Activated naive CD4-positive, alpha-beta T cell treated with anti-CD3 and anti-CD28 coated beads for 36 hours (primary cell): ENCODE data around the gene UBXN11. TPM values are rescaled to one million over a fixed set of nuclear protein-coding genes. Genes with fewer than 3 reads are reported as not detected.

Source experiments
- CTCF ChIA-PET: fragments of 350-600 bp; sonication (Branson Sonifier 250); formaldehyde crosslinking; loops from one replicate; lab custom pipeline; 2021; ENCODE audit warnings: antibody characterized with exemption; lab: Charles Lee
- DNase-seq: peaks from one replicate; pipeline ENCODE4 v3.0.0-alpha.2; 2020
- H3K27ac Mint-ChIP-seq: one replicate; pipeline ENCODE4 v1.8.0; 2021; ENCODE audit warnings: mild to moderate bottlenecking, mixed read lengths
- H3K27me3 Mint-ChIP-seq: one replicate; pipeline ENCODE4 v1.8.0; 2021; ENCODE audit warnings: low read depth, mixed read lengths
- H3K36me3 Mint-ChIP-seq: one replicate; pipeline ENCODE4 v1.8.0; 2021; ENCODE audit warnings: low read depth, mixed read lengths
- H3K4me1 Mint-ChIP-seq: one replicate; pipeline ENCODE4 v1.8.0; 2021; ENCODE audit warnings: low read depth, mixed read lengths
- H3K4me3 Mint-ChIP-seq: one replicate; pipeline ENCODE4 v1.8.0; 2021; ENCODE audit warnings: mild to moderate bottlenecking, moderate library complexity, mixed read lengths
- H3K9me3 Mint-ChIP-seq: one replicate; pipeline ENCODE4 v1.8.0; 2021; ENCODE audit warnings: mixed read lengths
- intact Hi-C: fragments of 100-400 bp; cut with micrococcal nuclease; formaldehyde crosslinking; loops from one replicate; pipeline ENCODE4 v1.15.1; 2023
- total RNA-seq, 2 experiments: library from RNA; stranded (reverse); gene quantifications; one replicate each; pipeline ENCODE4 v1.2.3, GENCODE V29; 2021

The UBXN11 gene
- total RNA-seq, 2 experiments from 2014 or later = 26.4 to 26.9 TPM

GRCh38 chr1:26288311-26288941, 18.0 kb downstream of the UBXN11 start:
- intact Hi-C loops = loop anchor here (1.0 to 5.0 kb wide), 5 partner anchors 18 to 456 kb away; partner anchors contain the start of genes HMGN2 and UBXN11
- peaks cover 11% of the 10 kb centered on the region for H3K36me3 Mint-ChIP-seq
- H3K4me1 Mint-ChIP-seq = peaks cover 84% of the 10 kb centered on the region
- H3K4me3 Mint-ChIP-seq = no peak overlapping the region
- DNase-seq = peak; percentile 91
- H3K9me3 Mint-ChIP-seq = no peaks in the 10 kb centered on the region
- no peaks in the 10 kb centered on the region for H3K27me3 Mint-ChIP-seq
- peak overlapping the region; percentile 94 for H3K27ac Mint-ChIP-seq
- CTCF ChIA-PET = interaction anchor here (0.7 to 8.8 kb wide), 14 partner anchors 9 to 129 kb away, joined by 3 to 210 read pairs (median 6); partner anchors contain the start of genes CD52, CEP85, SH3BGRL3 and UBXN11

- Mint-ChIP-seq H3K36me3 (peaks cover 14% of the 10 kb centered on the region), H3K9me3 (no peaks in the 10 kb centered on the region), H3K4me3 (peak overlapping the region; percentile 32), H3K27me3 (no peaks in the 10 kb centered on the region), H3K27ac (peak overlapping the region; percentile 94), H3K4me1 (peaks cover 90% of the 10 kb centered on the region)
- CTCF ChIA-PET = interaction anchor here (0.7 to 8.8 kb wide), 9 partner anchors 10 to 129 kb away, joined by 3 to 210 read pairs (median 7); partner anchors contain the start of genes CD52, CEP85, SH3BGRL3 and UBXN11
- DNase-seq = no peak
- intact Hi-C loops = loop anchor here (1.0 to 5.0 kb wide), 7 partner anchors 9 to 456 kb away; partner anchors contain the start of genes HMGN2 and UBXN11
Observed at GRCh38 chr1:26287811-26288210, 18.6 kb downstream of the UBXN11 start.

GRCh38 chr1:26287033-26287711, 19.3 kb downstream of the UBXN11 start:
- H3K4me1 Mint-ChIP-seq = peaks cover 96% of the 10 kb centered on the region
- no peaks in the 10 kb centered on the region for H3K27me3 Mint-ChIP-seq
- H3K36me3 Mint-ChIP-seq = peaks cover 14% of the 10 kb centered on the region
- H3K27ac Mint-ChIP-seq = peak overlapping the region; percentile 94
- DNase-seq = peak; percentile 87
- intact Hi-C loops = loop anchor here (1.0 to 5.0 kb wide), 4 partner anchors 8 to 405 kb away; partner anchors contain the start of gene HMGN2
- H3K9me3 Mint-ChIP-seq = no peaks in the 10 kb centered on the region
- CTCF ChIA-PET = interaction anchor here (0.6 to 8.8 kb wide), 9 partner anchors 10 to 337 kb away, joined by 3 to 210 read pairs (median 5); partner anchors contain the start of genes CD52, CEP85, SH3BGRL3 and UBXN11
- peak overlapping the region; percentile 32 for H3K4me3 Mint-ChIP-seq

GRCh38 chr1:26286064-26286416, 20.4 kb downstream of the UBXN11 start:
- H3K9me3 Mint-ChIP-seq = no peaks in the 10 kb centered on the region
- CTCF ChIA-PET = interaction anchor here (0.6 to 8.8 kb wide), 7 partner anchors 9 to 283 kb away, joined by 3 to 210 read pairs (median 13); partner anchors contain the start of genes CD52, SH3BGRL3 and UBXN11
- H3K27me3 Mint-ChIP-seq = no peaks in the 10 kb centered on the region
- no peak overlapping the region for H3K4me3 Mint-ChIP-seq
- intact Hi-C loops = loop anchor here (5.0 kb wide), 2 partner anchors 186 to 406 kb away; partner anchors contain the start of gene HMGN2
- DNase-seq = no peak
- H3K27ac Mint-ChIP-seq = peak overlapping the region; percentile 94
- peaks cover 95% of the 10 kb centered on the region for H3K4me1 Mint-ChIP-seq
- H3K36me3 Mint-ChIP-seq = peaks cover 16% of the 10 kb centered on the region

DNA sequence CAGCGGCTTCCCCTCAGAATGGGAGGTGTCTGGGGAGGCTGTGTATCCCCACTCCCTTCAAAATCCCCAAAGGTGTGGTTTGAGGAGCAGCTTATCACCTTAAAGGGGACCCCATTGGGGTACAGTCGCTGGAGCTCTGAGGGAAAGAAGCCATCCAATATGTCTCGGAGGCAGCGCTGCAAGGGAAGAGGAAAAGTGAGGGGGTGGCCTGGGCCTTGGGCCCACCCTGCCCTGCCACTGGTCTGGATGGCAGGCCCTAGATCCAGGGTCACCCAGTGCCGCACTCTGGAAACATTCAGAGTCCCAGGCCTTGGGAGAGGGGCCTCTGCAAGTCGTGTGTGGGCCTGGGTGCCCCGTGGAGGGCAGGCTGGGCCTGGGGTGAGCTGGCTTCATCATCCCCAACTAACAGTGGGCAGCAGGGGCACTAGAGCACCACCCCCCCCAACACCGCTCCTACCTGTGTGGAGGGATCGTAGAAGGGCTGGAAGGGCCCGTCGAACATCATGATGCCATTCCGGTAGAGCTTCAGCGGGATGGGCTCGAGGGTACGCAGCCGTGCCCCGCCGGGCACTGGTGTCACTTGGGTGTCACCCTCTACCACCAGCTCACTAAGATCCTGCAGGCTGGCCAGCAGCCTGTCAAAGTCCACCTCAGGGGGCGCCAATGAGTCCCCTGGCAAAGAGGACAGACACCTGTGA, 20.9 kb downstream of the UBXN11 start:
- no peaks in the 10 kb centered on the region for H3K9me3 Mint-ChIP-seq
- intact Hi-C loops = loop anchor here (5.0 kb wide), 2 partner anchors 187 to 407 kb away; partner anchors contain the start of gene HMGN2
- H3K4me3 Mint-ChIP-seq = no peak overlapping the region
- peak overlapping the region; percentile 92 for H3K27ac Mint-ChIP-seq
- no peaks in the 10 kb centered on the region for H3K27me3 Mint-ChIP-seq
- CTCF ChIA-PET = interaction anchor here (0.5 to 8.8 kb wide), 11 partner anchors 8 to 383 kb away, joined by 3 to 210 read pairs (median 6); partner anchors contain the start of genes CD52, SH3BGRL3 and UBXN11
- peaks cover 18% of the 10 kb centered on the region for H3K36me3 Mint-ChIP-seq
- peak; percentile 65 for DNase-seq
- H3K4me1 Mint-ChIP-seq = peaks cover 93% of the 10 kb centered on the region

GRCh38 chr1:26284597-26285347, 21.7 kb downstream of the UBXN11 start:
- DNase-seq = peak; percentile 96
- Mint-ChIP-seq H3K9me3 (no peaks in the 10 kb centered on the region), H3K4me3 (peak overlapping the region; percentile 36), H3K27ac (peak overlapping the region; percentile 92), H3K36me3 (peaks cover 18% of the 10 kb centered on the region), H3K4me1 (peaks cover 88% of the 10 kb centered on the region), H3K27me3 (no peaks in the 10 kb centered on the region)
- intact Hi-C loops = loop anchor here (5.0 kb wide), 3 partner anchors 157 to 408 kb away; partner anchors contain the start of gene HMGN2
- CTCF ChIA-PET = interaction anchor here (0.5 to 8.8 kb wide), 12 partner anchors 7 to 436 kb away, joined by 3 to 210 read pairs (median 6); partner anchors contain the start of genes CD52, SH3BGRL3 and UBXN11

DNA sequence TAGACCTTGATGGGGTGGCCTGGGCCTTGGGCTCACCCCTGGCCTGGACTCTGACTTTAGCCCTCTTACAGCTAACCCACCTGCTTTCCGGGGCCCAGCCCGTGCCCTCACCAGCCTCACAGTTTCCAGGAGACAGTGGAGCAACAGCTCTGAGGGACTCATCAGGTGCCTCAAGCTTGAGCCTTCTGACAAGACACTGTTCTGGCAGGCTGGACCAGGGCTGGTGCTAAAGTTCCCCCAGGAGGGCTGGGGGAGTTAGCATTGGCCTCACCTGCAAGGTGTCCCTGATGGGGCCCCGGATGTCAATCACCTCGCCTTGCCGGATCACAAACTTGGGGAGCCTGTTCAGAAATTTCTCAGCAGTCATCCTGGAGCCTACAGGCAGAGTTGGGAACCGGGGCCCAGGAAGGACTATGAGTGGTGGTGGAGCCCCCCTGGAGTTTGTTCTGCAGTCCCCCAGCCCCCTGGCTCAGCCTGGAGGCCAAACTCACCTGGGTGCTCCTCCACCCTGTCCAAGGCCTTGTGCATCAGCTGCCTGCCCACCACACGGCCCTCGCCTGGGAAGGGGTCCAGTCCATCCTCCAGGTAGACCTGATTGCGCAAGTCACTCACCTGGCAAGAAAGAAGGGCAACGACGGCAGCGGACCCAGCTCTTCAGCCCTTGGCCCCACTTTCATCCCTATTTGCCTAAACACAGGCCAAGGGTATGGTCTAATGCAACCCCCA, 22.4 kb downstream of the UBXN11 start:
- Mint-ChIP-seq H3K36me3 (peaks cover 18% of the 10 kb centered on the region), H3K27me3 (no peaks in the 10 kb centered on the region), H3K27ac (peak overlapping the region; percentile 92), H3K4me1 (peaks cover 85% of the 10 kb centered on the region), H3K4me3 (peak overlapping the region; percentile 36), H3K9me3 (no peaks in the 10 kb centered on the region)
- CTCF ChIA-PET = interaction anchor here (0.5 to 8.8 kb wide), 11 partner anchors 7 to 436 kb away, joined by 3 to 210 read pairs (median 6); partner anchors contain the start of genes CD52, SH3BGRL3 and UBXN11
- intact Hi-C loops = loop anchor here (5.0 kb wide), 1 partner anchor 157 kb away; no protein-coding TSS in a partner anchor
- DNase-seq = no peak

DNA sequence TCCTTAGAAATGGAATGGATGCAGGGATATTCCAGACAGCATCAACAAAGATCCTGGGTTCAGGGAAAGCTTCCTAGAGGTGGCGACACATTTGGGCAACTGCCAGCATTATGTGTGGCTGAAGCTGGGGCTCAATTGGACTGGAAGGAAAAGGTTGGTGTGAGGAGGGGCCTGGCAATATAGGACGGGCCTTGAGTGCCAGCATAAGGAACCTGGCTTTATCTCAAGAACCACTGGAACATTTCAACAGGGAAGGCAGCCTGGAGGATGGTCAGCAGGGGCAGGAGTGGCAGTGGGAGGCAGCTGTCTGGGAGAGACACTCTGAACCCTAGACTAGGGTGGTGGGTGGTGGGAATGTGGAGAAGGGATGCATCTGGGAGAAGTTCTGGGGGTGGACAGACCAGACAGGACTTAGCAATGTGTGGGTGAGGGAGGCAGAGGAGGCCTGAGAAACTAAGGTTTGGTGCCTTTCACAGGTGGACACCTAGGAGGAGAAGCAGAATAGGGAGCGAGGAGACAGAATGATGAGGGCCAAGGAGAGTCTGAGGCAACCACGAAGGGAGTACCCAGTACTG, 23.1 kb downstream of the UBXN11 start:
- peak overlapping the region; percentile 92 for H3K27ac Mint-ChIP-seq
- no peak for DNase-seq
- peaks cover 21% of the 10 kb centered on the region for H3K36me3 Mint-ChIP-seq
- intact Hi-C loops = loop anchor here (5.0 kb wide), 1 partner anchor 156 kb away; no protein-coding TSS in a partner anchor
- peaks cover 85% of the 10 kb centered on the region for H3K4me1 Mint-ChIP-seq
- no peak overlapping the region for H3K4me3 Mint-ChIP-seq
- H3K27me3 Mint-ChIP-seq = no peaks in the 10 kb centered on the region
- CTCF ChIA-PET = interaction anchor here (0.6 to 8.8 kb wide), 2 partner anchors 11 to 34 kb away, joined by 5 to 210 read pairs; partner anchors contain the start of gene CD52
- H3K9me3 Mint-ChIP-seq = no peaks in the 10 kb centered on the region

DNA sequence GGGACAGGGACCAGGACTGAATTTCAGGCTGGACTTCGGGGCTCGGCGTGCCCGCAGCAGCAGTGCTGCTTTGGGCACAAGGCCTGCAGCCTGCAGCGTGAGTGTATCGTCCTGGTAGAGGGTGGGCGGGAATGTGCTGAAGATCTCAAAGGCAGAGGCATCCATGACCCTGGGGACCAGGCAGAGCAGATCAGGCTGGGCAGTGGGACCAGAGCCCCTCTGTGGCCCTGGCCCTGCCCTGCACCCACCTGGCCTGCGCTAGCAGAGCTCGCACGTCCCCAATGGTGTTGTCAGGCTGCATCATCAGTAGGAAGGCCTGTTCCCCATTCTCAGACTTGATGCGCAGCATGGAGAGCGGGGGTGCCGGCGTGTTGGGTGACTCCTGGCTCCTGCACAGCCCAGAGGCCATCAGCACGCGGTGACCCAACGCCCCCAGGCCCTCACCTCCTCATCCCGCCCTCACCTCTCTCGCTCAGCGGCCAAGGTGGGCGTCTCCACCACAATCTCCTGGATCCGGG, 24.0 kb downstream of the UBXN11 start:
- Mint-ChIP-seq H3K36me3 (peaks cover 23% of the 10 kb centered on the region), H3K27me3 (no peaks in the 10 kb centered on the region), H3K27ac (peak overlapping the region; percentile 32), H3K4me3 (no peak overlapping the region), H3K9me3 (no peaks in the 10 kb centered on the region), H3K4me1 (peaks cover 85% of the 10 kb centered on the region)
- CTCF ChIA-PET = interaction anchor here (8.8 to 9.0 kb wide), 2 partner anchors 35 to 37 kb away, joined by 193 to 210 read pairs; partner anchors contain the start of gene CD52
- intact Hi-C loops = loop anchor here (5.0 kb wide), 1 partner anchor 155 kb away; no protein-coding TSS in a partner anchor
- no peak for DNase-seq

DNA sequence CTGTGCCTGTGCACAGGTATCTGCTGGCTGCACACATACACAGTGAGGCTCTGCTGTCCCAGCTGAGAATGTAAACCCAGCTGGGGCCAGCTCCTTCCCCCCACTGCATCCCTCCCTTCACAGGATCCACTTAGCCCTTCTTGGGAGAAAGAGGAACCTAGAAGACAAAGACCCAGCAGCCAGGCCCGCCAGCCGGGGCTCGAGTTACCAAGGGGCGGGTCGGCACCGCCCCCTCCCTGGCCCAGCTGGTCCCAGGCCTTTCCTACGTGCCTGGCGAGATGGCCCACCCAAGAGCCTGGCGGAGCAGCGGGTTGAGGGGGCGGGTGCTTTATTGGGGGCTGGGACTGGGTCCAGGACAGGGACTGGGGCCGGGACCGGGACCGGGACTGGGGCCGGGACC, 24.5 kb downstream of the UBXN11 start:
- Mint-ChIP-seq H3K36me3 (peaks cover 27% of the 10 kb centered on the region), H3K4me1 (peaks cover 85% of the 10 kb centered on the region), H3K4me3 (peak overlapping the region; percentile 58), H3K27ac (peak overlapping the region; percentile 63), H3K9me3 (no peaks in the 10 kb centered on the region), H3K27me3 (no peaks in the 10 kb centered on the region)
- CTCF ChIA-PET = interaction anchor here (9.0 kb wide), 1 partner anchor 37 kb away, joined by 193 read pairs; the partner anchor contains the start of gene CD52
- DNase-seq = no peak
- intact Hi-C loops = loop anchor here (5.0 kb wide), 1 partner anchor 155 kb away; no protein-coding TSS in a partner anchor
